Neural progenitor cell (in vitro differentiated cells): Measurements from ENCODE around the gene PRICKLE2. TPM values are rescaled to one million over a fixed set of nuclear protein-coding genes. Genes with fewer than 3 reads are reported as not detected.

Source experiments
- DNase-seq: peaks from one replicate; pipeline ENCODE4 v3.0.0-alpha.2; 2016; ENCODE audit warnings: low spot score
- H2AFZ ChIP-seq: fragments of 200-600 bp; sonication (generic); replicated peaks from 2 replicates; pipeline ENCODE4 v1.6.1; 2016; ENCODE audit warnings: antibody characterized with exemption
- H3F3A ChIP-seq: fragments of 200-600 bp; sonication (generic); 2 replicates; pipeline ENCODE4 v1.6.1; 2016; ENCODE audit warnings: antibody characterized with exemption, low read depth
- H3K27ac ChIP-seq: fragments of 200-600 bp; sonication (generic); 2 replicates; pipeline ENCODE4 v1.5.1; 2016; ENCODE audit warnings: mild to moderate bottlenecking
- H3K27me3 ChIP-seq: fragments of 200-600 bp; sonication (generic); 2 replicates; pipeline ENCODE4 v1.6.1; 2016; ENCODE audit warnings: mild to moderate bottlenecking, moderate library complexity
- H3K36me3 ChIP-seq: fragments of 200-600 bp; sonication (generic); 2 replicates; pipeline ENCODE4 v1.5.1; 2016
- H3K4me1 ChIP-seq: fragments of 200-600 bp; sonication (generic); 2 replicates; pipeline ENCODE4 v1.6.1; 2016; ENCODE audit warnings: mixed run types
- H3K4me2 ChIP-seq: fragments of 200-600 bp; sonication (generic); 2 replicates; pipeline ENCODE4 v1.6.1; 2016
- H3K4me3 ChIP-seq: fragments of 200-600 bp; sonication (generic); 2 replicates; pipeline ENCODE4 v1.5.1; 2016
- H3K79me2 ChIP-seq: fragments of 200-600 bp; sonication (generic); 2 replicates; pipeline ENCODE4 v1.6.1; 2016; ENCODE audit warnings: low read depth
- H3K9ac ChIP-seq: fragments of 200-600 bp; sonication (generic); 2 replicates; pipeline ENCODE4 v1.6.1; 2016
- H3K9me3 ChIP-seq: fragments of 200-600 bp; sonication (generic); 2 replicates; pipeline ENCODE4 v1.5.1; 2016; ENCODE audit warnings: low read depth
- H4K20me1 ChIP-seq: fragments of 200-600 bp; sonication (generic); 2 replicates; pipeline ENCODE4 v1.6.1; 2016; ENCODE audit warnings: low read depth
- H3K27ac Mint-ChIP-seq: 3 replicates; pipeline ENCODE4 v1.8.0; 2021; ENCODE audit warnings: mixed read lengths
- H3K27me3 Mint-ChIP-seq: 2 replicates; pipeline ENCODE4 v1.8.0; 2022; ENCODE audit warnings: low read depth, mild to moderate bottlenecking, inconsistent platforms, moderate library complexity, mixed read lengths; ENCODE audit not compliant: insufficient read depth
- H3K36me3 Mint-ChIP-seq: 3 replicates; pipeline ENCODE4 v1.8.0; 2021; ENCODE audit warnings: mixed read lengths
- H3K4me1 Mint-ChIP-seq: 3 replicates; pipeline ENCODE4 v1.8.0; 2021; ENCODE audit warnings: mixed read lengths
- H3K4me3 Mint-ChIP-seq: 3 replicates; pipeline ENCODE4 v1.8.0; 2021; ENCODE audit warnings: mild to moderate bottlenecking, moderate library complexity, mixed read lengths
- H3K9me3 Mint-ChIP-seq: 3 replicates; pipeline ENCODE4 v1.8.0; 2020; ENCODE audit warnings: mixed read lengths
- EZH2 ChIP-seq: fragments of 200-600 bp; sonication (generic); IDR thresholded peaks from 2 replicates; pipeline ENCODE4 v1.6.1; 2017; ENCODE audit warnings: antibody characterized with exemption, mild to moderate bottlenecking, moderate library complexity
- EZH2phosphoT487 ChIP-seq: fragments of 200-600 bp; sonication (generic); IDR thresholded peaks from 2 replicates; pipeline ENCODE4 v1.6.1; 2017; ENCODE audit warnings: antibody characterized with exemption
- total RNA-seq: library from RNA; depleted of rRNA; stranded (reverse); fragments of >200 nt; gene quantifications from 2 replicates; pipeline ENCODE4 v1.2.3, GENCODE V29; 2015; ENCODE audit warnings: low replicate concordance
- TF ChIP-seq, protein P1 (sequence below): fragments of 200-600 bp; sonication (generic); IDR thresholded peaks from 2 replicates; pipeline ENCODE4 v1.5.1; 2017; ENCODE audit warnings: antibody characterized with exemption, mild to moderate bottlenecking

PRICKLE2 gene
- total RNA-seq, 1 donor from 2014 or later, result 11.5 TPM

DNA sequence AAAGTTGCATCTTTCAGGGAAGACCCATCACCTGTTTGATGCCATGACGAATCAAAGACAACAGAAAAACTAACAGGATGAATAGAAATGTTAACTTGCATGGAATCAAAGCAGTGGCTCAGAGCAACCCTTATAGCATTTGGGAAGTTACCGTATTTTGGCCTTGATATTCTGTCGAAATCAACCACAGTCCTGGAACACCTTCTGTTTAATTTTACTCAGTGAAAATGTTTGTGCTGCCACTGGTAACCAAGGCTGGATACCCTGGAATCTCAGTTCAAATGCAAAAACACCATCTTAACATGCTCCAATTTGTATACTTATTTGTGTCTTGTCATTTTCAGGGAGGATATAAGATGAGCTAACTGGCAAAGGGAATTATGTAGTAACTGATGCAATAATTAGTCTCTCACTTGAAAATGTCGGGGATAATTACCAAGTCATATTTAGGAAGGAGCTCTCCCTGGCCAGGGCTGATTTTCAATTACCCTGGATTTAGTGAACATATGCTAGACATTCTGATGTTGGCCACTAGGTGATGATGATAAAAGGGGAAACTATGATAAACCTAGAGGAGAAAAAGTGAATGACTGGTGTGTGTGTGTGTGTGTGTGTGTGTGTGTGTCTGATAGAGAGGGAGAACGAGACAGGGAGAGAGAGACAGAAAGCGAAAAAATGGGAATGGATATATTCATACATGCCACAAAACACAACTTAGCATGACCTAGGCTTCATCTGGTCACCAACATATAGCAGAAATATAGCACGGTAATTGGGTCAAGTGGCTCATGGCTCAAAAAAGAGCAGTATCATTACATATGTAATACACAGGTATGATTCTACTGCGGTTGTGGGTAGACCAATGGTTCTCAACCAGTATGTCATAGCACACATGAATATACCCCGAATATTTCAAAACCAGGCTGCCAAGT is 19.0 kb upstream of the PRICKLE2 start:
- H3K4me3 ChIP-seq, result no peak overlapping the region
- H4K20me1 ChIP-seq, result no peaks in the 10 kb centered on the region
- H3K27ac ChIP-seq, result no peak overlapping the region
- H3K79me2 ChIP-seq, result no peaks in the 10 kb centered on the region
- no peak overlapping the region for H3K4me2 ChIP-seq
- Mint-ChIP-seq H3K9me3 (no peaks in the 10 kb centered on the region), H3K27ac (no peak overlapping the region), H3K4me3 (no peak overlapping the region), H3K4me1 (peaks cover 10% of the 10 kb centered on the region), H3K27me3 (no peaks in the 10 kb centered on the region), H3K36me3 (no peaks in the 10 kb centered on the region)
- DNase-seq, result no peak
- peaks cover 19% of the 10 kb centered on the region for H3F3A ChIP-seq
- peaks cover 28% of the 10 kb centered on the region for H3K4me1 ChIP-seq
- H3K9ac ChIP-seq, result no peak overlapping the region
- H3K36me3 ChIP-seq, result no peaks in the 10 kb centered on the region
- H2AFZ ChIP-seq, result no peak overlapping the region
- no peaks in the 10 kb centered on the region for H3K9me3 ChIP-seq
- TF ChIP-seq, protein P1, sequence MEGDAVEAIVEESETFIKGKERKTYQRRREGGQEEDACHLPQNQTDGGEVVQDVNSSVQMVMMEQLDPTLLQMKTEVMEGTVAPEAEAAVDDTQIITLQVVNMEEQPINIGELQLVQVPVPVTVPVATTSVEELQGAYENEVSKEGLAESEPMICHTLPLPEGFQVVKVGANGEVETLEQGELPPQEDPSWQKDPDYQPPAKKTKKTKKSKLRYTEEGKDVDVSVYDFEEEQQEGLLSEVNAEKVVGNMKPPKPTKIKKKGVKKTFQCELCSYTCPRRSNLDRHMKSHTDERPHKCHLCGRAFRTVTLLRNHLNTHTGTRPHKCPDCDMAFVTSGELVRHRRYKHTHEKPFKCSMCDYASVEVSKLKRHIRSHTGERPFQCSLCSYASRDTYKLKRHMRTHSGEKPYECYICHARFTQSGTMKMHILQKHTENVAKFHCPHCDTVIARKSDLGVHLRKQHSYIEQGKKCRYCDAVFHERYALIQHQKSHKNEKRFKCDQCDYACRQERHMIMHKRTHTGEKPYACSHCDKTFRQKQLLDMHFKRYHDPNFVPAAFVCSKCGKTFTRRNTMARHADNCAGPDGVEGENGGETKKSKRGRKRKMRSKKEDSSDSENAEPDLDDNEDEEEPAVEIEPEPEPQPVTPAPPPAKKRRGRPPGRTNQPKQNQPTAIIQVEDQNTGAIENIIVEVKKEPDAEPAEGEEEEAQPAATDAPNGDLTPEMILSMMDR, result peak; percentile 53
- TF ChIP-seq EZH2phosphoT487 (no peak), EZH2 (no peak)
- no peaks in the 10 kb centered on the region for H3K27me3 ChIP-seq

DNA sequence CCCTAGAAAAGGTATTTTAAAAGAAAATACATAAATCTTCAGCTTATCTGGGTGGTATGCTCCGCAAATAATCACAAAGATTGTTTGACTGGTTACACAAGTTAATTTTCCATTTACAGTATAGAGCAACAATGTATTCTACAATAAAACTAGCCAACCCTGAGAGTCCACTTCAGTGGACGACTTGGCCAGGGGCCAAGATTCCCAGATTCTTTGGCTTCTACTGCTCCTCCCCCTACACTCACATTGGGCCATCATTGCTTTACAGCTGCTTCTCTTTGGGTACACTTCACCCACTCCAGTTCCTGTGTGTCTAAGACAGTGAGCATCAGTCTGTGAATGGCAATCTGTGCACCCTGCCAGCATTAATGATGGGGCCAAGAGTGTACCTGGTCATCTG is 17.2 kb upstream of the PRICKLE2 start:
- H2AFZ ChIP-seq, result no peak overlapping the region
- peak overlapping the region; percentile 27 for H3K4me2 ChIP-seq
- H4K20me1 ChIP-seq, result no peaks in the 10 kb centered on the region
- Mint-ChIP-seq H3K27ac (no peak overlapping the region), H3K27me3 (no peaks in the 10 kb centered on the region), H3K4me3 (no peak overlapping the region), H3K9me3 (peaks cover 10% of the 10 kb centered on the region), H3K36me3 (peaks cover 2% of the 10 kb centered on the region), H3K4me1 (peaks cover 19% of the 10 kb centered on the region)
- H3K4me1 ChIP-seq, result peaks cover 37% of the 10 kb centered on the region
- no peaks in the 10 kb centered on the region for H3K79me2 ChIP-seq
- H3K9ac ChIP-seq, result no peak overlapping the region
- peaks cover 28% of the 10 kb centered on the region for H3F3A ChIP-seq
- no peak for TF ChIP-seq EZH2phosphoT487
- TF ChIP-seq, protein P1, result no peak
- no peaks in the 10 kb centered on the region for H3K9me3 ChIP-seq
- H3K4me3 ChIP-seq, result no peak overlapping the region
- no peaks in the 10 kb centered on the region for H3K27me3 ChIP-seq
- no peak for DNase-seq
- H3K36me3 ChIP-seq, result no peaks in the 10 kb centered on the region
- peak overlapping the region; percentile 54 for H3K27ac ChIP-seq

DNA sequence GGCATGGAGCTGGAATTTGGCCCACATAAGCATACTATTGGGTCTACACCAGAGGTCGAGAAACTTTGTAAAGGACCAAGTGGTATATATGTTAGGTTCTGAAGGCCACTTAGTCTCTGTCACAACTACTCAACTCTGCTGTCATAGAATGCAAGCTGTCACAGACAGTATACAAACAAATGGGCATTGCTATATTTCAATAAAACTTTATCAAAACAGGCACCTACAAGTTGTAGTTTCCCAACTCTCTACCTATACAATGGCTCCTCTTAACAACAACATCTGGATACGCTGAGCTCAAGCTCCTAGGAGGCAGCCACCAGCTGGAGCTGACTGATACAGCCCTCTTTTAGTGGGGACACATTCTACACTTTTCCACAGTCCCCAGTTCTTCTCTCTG is 15.7 kb upstream of the PRICKLE2 start:
- no peaks in the 10 kb centered on the region for H3K36me3 ChIP-seq
- no peak for TF ChIP-seq EZH2
- TF ChIP-seq, protein P1, result no peak
- TF ChIP-seq EZH2phosphoT487, result no peak
- DNase-seq, result no peak
- H3K9me3 ChIP-seq, result no peaks in the 10 kb centered on the region
- peaks cover 28% of the 10 kb centered on the region for H3F3A ChIP-seq
- Mint-ChIP-seq H3K4me3 (no peak overlapping the region), H3K36me3 (peaks cover 2% of the 10 kb centered on the region), H3K4me1 (peaks cover 19% of the 10 kb centered on the region), H3K9me3 (peaks cover 17% of the 10 kb centered on the region), H3K27me3 (no peaks in the 10 kb centered on the region), H3K27ac (no peak overlapping the region)
- peak overlapping the region; percentile 27 for H3K4me2 ChIP-seq
- H2AFZ ChIP-seq, result no peak overlapping the region
- no peak overlapping the region for H3K27ac ChIP-seq
- H3K4me3 ChIP-seq, result no peak overlapping the region
- H3K9ac ChIP-seq, result no peak overlapping the region
- no peaks in the 10 kb centered on the region for H3K27me3 ChIP-seq
- no peaks in the 10 kb centered on the region for H4K20me1 ChIP-seq
- peaks cover 37% of the 10 kb centered on the region for H3K4me1 ChIP-seq
- no peaks in the 10 kb centered on the region for H3K79me2 ChIP-seq
